ENCODE data around the gene COX20. TPM values are rescaled to one million over a fixed set of nuclear protein-coding genes. Genes with fewer than 3 reads are reported as not detected.

Gene COX20
- total and polyA plus RNA-seq, 2 of the 8 experiments (the other 6 are each of a cell fraction or from before 2014, with no cell fraction given): 17.5 to 28.8 TPM

Other genes starting within 250 kb of the COX20 start
- 105 and 110 TPM in 2 replicates for gene DESI2, start 182.5 kb upstream of the COX20 start, total RNA-seq (2021; fragmentation: NEBNext Ultra II Directional; extraction: Animal tissue kit (Norgen Biotek cat#: 25700))
- gene DESI2, start 182.5 kb upstream of the COX20 start, polyA plus RNA-seq (2011; rRNA removed): 36.1 and 54.0 TPM in 2 replicates
- 606 and 614 TPM in 2 replicates for gene HNRNPU, start 28.9 kb downstream of the COX20 start, total RNA-seq (2021; fragmentation: NEBNext Ultra II Directional; extraction: Animal tissue kit (Norgen Biotek cat#: 25700))
- 87.3 and 95.6 TPM in 2 replicates for gene HNRNPU, start 28.9 kb downstream of the COX20 start, polyA plus RNA-seq (2011; rRNA removed)

Measured in H1 (cell line).